ENCODE data around the gene CRHR1.

DNA sequence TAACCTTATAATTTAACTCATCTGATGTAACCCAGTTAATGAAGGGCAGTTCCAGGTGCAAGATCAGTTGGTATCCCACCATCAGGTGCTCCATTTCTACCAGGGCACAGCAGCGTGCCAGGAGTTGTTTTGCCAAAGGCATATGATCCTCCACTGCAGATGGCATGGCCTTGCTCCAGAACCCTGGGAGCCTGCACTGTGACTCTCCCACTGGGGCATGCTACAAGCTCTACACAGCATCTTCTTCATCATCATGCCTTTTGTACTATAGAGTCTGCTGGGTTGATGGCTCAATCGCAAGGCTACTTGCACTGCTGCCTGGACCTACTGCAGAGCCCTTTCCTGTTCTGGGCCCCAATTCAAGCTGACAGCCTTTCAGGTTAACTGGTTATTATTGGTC, 98.9 kb downstream of the CRHR1 start:
- TF ChIP-seq, protein P1, sequence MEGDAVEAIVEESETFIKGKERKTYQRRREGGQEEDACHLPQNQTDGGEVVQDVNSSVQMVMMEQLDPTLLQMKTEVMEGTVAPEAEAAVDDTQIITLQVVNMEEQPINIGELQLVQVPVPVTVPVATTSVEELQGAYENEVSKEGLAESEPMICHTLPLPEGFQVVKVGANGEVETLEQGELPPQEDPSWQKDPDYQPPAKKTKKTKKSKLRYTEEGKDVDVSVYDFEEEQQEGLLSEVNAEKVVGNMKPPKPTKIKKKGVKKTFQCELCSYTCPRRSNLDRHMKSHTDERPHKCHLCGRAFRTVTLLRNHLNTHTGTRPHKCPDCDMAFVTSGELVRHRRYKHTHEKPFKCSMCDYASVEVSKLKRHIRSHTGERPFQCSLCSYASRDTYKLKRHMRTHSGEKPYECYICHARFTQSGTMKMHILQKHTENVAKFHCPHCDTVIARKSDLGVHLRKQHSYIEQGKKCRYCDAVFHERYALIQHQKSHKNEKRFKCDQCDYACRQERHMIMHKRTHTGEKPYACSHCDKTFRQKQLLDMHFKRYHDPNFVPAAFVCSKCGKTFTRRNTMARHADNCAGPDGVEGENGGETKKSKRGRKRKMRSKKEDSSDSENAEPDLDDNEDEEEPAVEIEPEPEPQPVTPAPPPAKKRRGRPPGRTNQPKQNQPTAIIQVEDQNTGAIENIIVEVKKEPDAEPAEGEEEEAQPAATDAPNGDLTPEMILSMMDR (IDR thresholded peaks at IDR 0.05 in 8 of 11, conservative IDR thresholded peaks at IDR 0.05 in 3 of 11): no peak
- TF ChIP-seq POLR2A (IDR thresholded peaks at IDR 0.05): no peak
- TF ChIP-seq POLR2AphosphoS5 (IDR thresholded peaks at IDR 0.05): no peak

Measured in spleen (tissue), 7 donors.